IMR-90 (cell line): ENCODE results near the gene FDCSP. TPM values are rescaled to one million over a fixed set of nuclear protein-coding genes. Genes with fewer than 3 reads are reported as not detected.

Source experiments
- ATAC-seq: fragments of 200-7000 bp; cut with Tn5 transposase; 2 replicates; pipeline ENCODE4 v1.9.1; 2020; ENCODE audit warnings: low read depth, mild to moderate bottlenecking, moderate library complexity
- BruUV-seq: library from RNA; stranded (reverse); fragments of 400-500 nt; replicated peaks from 2 replicates; lab custom pipeline; 2021; lab: Mats Ljungman, UMichigan
- CTCF ChIA-PET: fragments of 300-600 bp; formaldehyde crosslinking; extraction: SDS; loops from one replicate; lab custom pipeline; 2021; ENCODE audit warnings: antibody characterized with exemption; lab: Yijun Ruan, JAX
- POLR2A ChIA-PET: fragments of 300-600 bp; sonication (Branson Sonifier 250); formaldehyde crosslinking; loops from one replicate; lab custom pipeline; 2022; ENCODE audit warnings: antibody characterized with exemption; ENCODE audit not compliant: unreplicated experiment; lab: Charles Lee
- DNase-seq: peaks from one replicate; pipeline ENCODE4 v3.0.0; 2013
- H2AFZ ChIP-seq: replicated peaks from 2 replicates; pipeline ENCODE3; 2013; ENCODE audit warnings: low read length, mild to moderate bottlenecking; ENCODE audit not compliant: poor library complexity
- H2AK5ac ChIP-seq: 2 replicates; pipeline ENCODE4 v1.6.1; 2013; ENCODE audit warnings: low read depth, low read length, inconsistent platforms
- H2AK9ac ChIP-seq: replicated peaks from 2 replicates; pipeline ENCODE3; 2013; ENCODE audit warnings: mild to moderate bottlenecking, low read depth, low read length, moderate library complexity; ENCODE audit not compliant: poor library complexity
- H2BK120ac ChIP-seq: 2 replicates; pipeline ENCODE4 v1.6.1; 2013; ENCODE audit warnings: low read depth, low read length, inconsistent platforms
- H2BK15ac ChIP-seq: 3 replicates; pipeline ENCODE4 v1.6.1; 2013; ENCODE audit warnings: low read depth, low read length, inconsistent platforms
- H2BK20ac ChIP-seq: 2 replicates; pipeline ENCODE4 v1.6.1; 2013; ENCODE audit warnings: low read depth, mild to moderate bottlenecking, inconsistent platforms, low read length, moderate library complexity
- H2BK5ac ChIP-seq: 2 replicates; pipeline ENCODE4 v1.6.1; 2013; ENCODE audit warnings: mild to moderate bottlenecking, low read depth, low read length, inconsistent platforms; ENCODE audit not compliant: poor library complexity, severe bottlenecking
- H3K14ac ChIP-seq: replicated peaks from 2 replicates; pipeline ENCODE4 v1.6.1; 2013; ENCODE audit warnings: low read depth, low read length, inconsistent platforms
- H3K18ac ChIP-seq: 2 replicates; pipeline ENCODE4 v1.6.1; 2013; ENCODE audit warnings: low read depth, low read length, control low read depth
- H3K23ac ChIP-seq: 2 replicates; pipeline ENCODE4 v1.6.1; 2013; ENCODE audit warnings: low read depth, low read length, inconsistent platforms
- H3K27ac ChIP-seq: 2 replicates; pipeline ENCODE4 v1.5.1; 2013; ENCODE audit warnings: mild to moderate bottlenecking, control low read depth, low read length; ENCODE audit not compliant: insufficient read depth
- H3K27me3 ChIP-seq: 2 replicates; pipeline ENCODE4 v1.6.1; 2013; ENCODE audit warnings: low read length; ENCODE audit not compliant: control insufficient read depth, insufficient read depth
- H3K36me3 ChIP-seq: 2 replicates; pipeline ENCODE4 v1.6.1; 2013; ENCODE audit warnings: low read length, mixed read lengths; ENCODE audit not compliant: control insufficient read depth, insufficient read depth
- H3K4ac ChIP-seq: 2 replicates; pipeline ENCODE4 v1.6.1; 2013; ENCODE audit warnings: low read depth, low read length, inconsistent platforms
- H3K4me1 ChIP-seq: 2 replicates; pipeline ENCODE4 v1.6.1; 2013; ENCODE audit warnings: low read length, mixed read lengths; ENCODE audit not compliant: control insufficient read depth, insufficient read depth
- H3K4me2 ChIP-seq: 2 replicates; pipeline ENCODE4 v1.6.1; 2013; ENCODE audit warnings: low read depth, mild to moderate bottlenecking, control low read depth, low read length, moderate library complexity
- H3K4me3 ChIP-seq: 2 replicates; pipeline ENCODE4 v1.5.1; 2013; ENCODE audit warnings: low read depth, mild to moderate bottlenecking, control low read depth, low read length, moderate library complexity; ENCODE audit not compliant: insufficient read depth
- H3K56ac ChIP-seq: 2 replicates; pipeline ENCODE4 v1.6.1; 2013; ENCODE audit warnings: low read length, inconsistent platforms; ENCODE audit not compliant: insufficient read depth; ENCODE audit errors: extremely low read depth
- H3K79me1 ChIP-seq, 2 experiments: 2 replicates each; pipeline ENCODE4 v1.6.1; 2013; ENCODE audit warnings: low read length in 2 of 2, inconsistent platforms in 1 of 2, low read depth in 1 of 2
- H3K9ac ChIP-seq: 2 replicates; pipeline ENCODE4 v1.6.1; 2013; ENCODE audit warnings: low read depth, low read length, control low read depth
- H3K9me1 ChIP-seq: 2 replicates; pipeline ENCODE4 v1.6.1; 2013; ENCODE audit warnings: low read length, inconsistent platforms; ENCODE audit not compliant: insufficient read depth
- H3K9me3 ChIP-seq: 2 replicates; pipeline ENCODE4 v1.6.1; 2013; ENCODE audit warnings: low read length; ENCODE audit not compliant: control insufficient read depth, insufficient read depth
- H4K20me1 ChIP-seq: 2 replicates; pipeline ENCODE4 v1.6.1; 2013; ENCODE audit warnings: low read length, inconsistent platforms; ENCODE audit not compliant: insufficient read depth
- H4K5ac ChIP-seq: 2 replicates; pipeline ENCODE4 v1.6.1; 2013; ENCODE audit warnings: mild to moderate bottlenecking, low read depth, low read length, control low read depth
- H4K8ac ChIP-seq, 2 experiments: 2 replicates each; pipeline ENCODE4 v1.6.1; 2013; ENCODE audit warnings: low read depth in 2 of 2, low read length in 2 of 2, control low read depth in 1 of 2, inconsistent platforms in 1 of 2
- H4K91ac ChIP-seq: 2 replicates; pipeline ENCODE4 v1.6.1; 2013; ENCODE audit warnings: low read depth, low read length, inconsistent platforms; ENCODE audit not compliant: insufficient read depth
- CEBPB ChIP-seq: IDR thresholded peaks from 2 replicates; pipeline ENCODE4 v1.6.1; 2012; ENCODE audit warnings: low read depth, low read length, improper control_type of control experiment
- NFE2L2 ChIP-seq: fragments of 150-350 bp; IDR thresholded peaks from 2 replicates; pipeline ENCODE4 v1.6.1; 2016; ENCODE audit warnings: low read depth, mild to moderate bottlenecking, low read length
- RCOR1 ChIP-seq: IDR thresholded peaks from 2 replicates; pipeline ENCODE4 v1.6.1; 2012; ENCODE audit warnings: mild to moderate bottlenecking, low read length, improper control_type of control experiment; ENCODE audit not compliant: insufficient replicate concordance
- USF2 ChIP-seq: fragments of 150-350 bp; IDR thresholded peaks from 2 replicates; pipeline ENCODE4 v1.6.1; 2017; ENCODE audit warnings: mild to moderate bottlenecking, antibody characterized with exemption, low read length, low read depth
- WGBS, 2 experiments: methylation state at CpG; one replicate each; pipeline versions ENCODE4 v1.1.5 to v1.1.7; 2013; ENCODE audit warnings: missing lambda C conversion rate in 2 of 2; ENCODE audit not compliant: insufficient read length in 1 of 2; ENCODE audit errors: extremely low coverage in 2 of 2; 5-methylcytosine and 5-hydroxymethylcytosine counted together
- dilution Hi-C: fragments of 300-500 bp; cut with HindIII; formaldehyde crosslinking; loops from one replicate; pipeline ENCODE4 v1.14.3; 2018; ENCODE audit warnings: low sequenced_read_pairs; ENCODE audit not compliant: unreplicated experiment
- in situ Hi-C: fragments of 300-500 bp; cut with MboI; formaldehyde crosslinking; loops from 3 replicates; pipeline ENCODE4 v1.14.3; 2019; ENCODE audit warnings: low sequenced_read_pairs, inconsistent platforms, mixed read lengths
- intact Hi-C: fragments of 100-400 bp; cut with micrococcal nuclease; formaldehyde crosslinking; loops from 2 replicates; pipeline ENCODE4 v1.10.0; 2022
- polyA plus RNA-seq, 3 experiments: library from polyadenylated mRNA; depleted of rRNA; stranded (reverse); fragments of >200 nt; gene quantifications; 2 replicates each; pipeline ENCODE4 v1.2.3, GENCODE V29; 2012; ENCODE audit warnings: low replicate concordance in 1 of 3
- total RNA-seq: library from RNA; depleted of rRNA; stranded (reverse); fragments of >200 nt; gene quantifications from 2 replicates; pipeline ENCODE4 v1.2.3, GENCODE V29; 2012

The FDCSP gene
- total and polyA plus RNA-seq, 2 of the 4 experiments (the other 2 are of a cell fraction): not detected

GRCh38 chr4:70182517-70183167, 43.3 kb upstream of the FDCSP start:
- no peaks in the 10 kb centered on the region for H4K20me1 ChIP-seq
- H3K9me3 ChIP-seq: no peaks in the 10 kb centered on the region
- H4K5ac ChIP-seq: no peak overlapping the region
- no peak overlapping the region for H3K4me3 ChIP-seq
- H2AFZ ChIP-seq: no peak overlapping the region
- H2AK5ac ChIP-seq: no peak overlapping the region
- H3K9ac ChIP-seq: no peak overlapping the region
- dilution Hi-C loops: no loop called here
- H3K36me3 ChIP-seq: no peaks in the 10 kb centered on the region
- no CpG with 5 or more reads among the region's 2 CpGs for WGBS, 2 experiments
- ATAC-seq (no peak), DNase-seq (no peak)
- no peaks in the 10 kb centered on the region for H3K9me1 ChIP-seq
- no peaks in the 10 kb centered on the region for H3K4me1 ChIP-seq
- H4K91ac ChIP-seq: no peak overlapping the region
- H3K79me1 ChIP-seq: no peaks in the 10 kb centered on the region
- H3K27me3 ChIP-seq: no peaks in the 10 kb centered on the region
- BruUV-seq: no TSS peak
- H2BK20ac ChIP-seq: no peak overlapping the region
- H3K56ac ChIP-seq: no peak overlapping the region
- H2BK15ac ChIP-seq: no peak overlapping the region
- ChIA-PET CTCF (interaction anchor here (0.7 to 1.2 kb wide), 3 partner anchors 11 to 98 kb away, joined by 3 to 15 read pairs (median 3); no protein-coding TSS in a partner anchor), POLR2A (interaction anchor here (0.6 kb wide), 1 partner anchor 10 kb away, joined by 8 read pairs; no protein-coding TSS in a partner anchor)
- in situ Hi-C loops: loop anchor here (10.0 kb wide), 1 partner anchor 498 kb away; no protein-coding TSS in a partner anchor
- no peak overlapping the region for H4K8ac ChIP-seq
- no peak overlapping the region for H3K18ac ChIP-seq
- no peak overlapping the region for H2BK5ac ChIP-seq
- no peak overlapping the region for H3K4me2 ChIP-seq
- TF ChIP-seq RCOR1: no peak
- TF ChIP-seq NFE2L2: no peak
- TF ChIP-seq USF2: no peak
- TF ChIP-seq CEBPB: no peak
- H3K23ac ChIP-seq: no peak overlapping the region
- no peak overlapping the region for H3K14ac ChIP-seq
- no peak overlapping the region for H2BK120ac ChIP-seq
- no peak overlapping the region for H3K27ac ChIP-seq
- no peak overlapping the region for H2AK9ac ChIP-seq
- intact Hi-C loops: loop anchor here (1.0 to 5.0 kb wide), 3 partner anchors 286 to 495 kb away; no protein-coding TSS in a partner anchor
- no peak overlapping the region for H3K4ac ChIP-seq
